NCI-H446 (cell line): ENCODE measurements around the gene VPS26A.
"Not testable (repeated sequence)": the region's sequence is repeated elsewhere in the genome, so short reads cannot be mapped to it uniquely, and the experiment has no call there.

Experiments used
- DNase-seq, 2 experiments: peaks; one replicate each; lab custom pipeline; 2025; lab: John Stamatoyannopoulos, UW

The VPS26A gene

DNA sequence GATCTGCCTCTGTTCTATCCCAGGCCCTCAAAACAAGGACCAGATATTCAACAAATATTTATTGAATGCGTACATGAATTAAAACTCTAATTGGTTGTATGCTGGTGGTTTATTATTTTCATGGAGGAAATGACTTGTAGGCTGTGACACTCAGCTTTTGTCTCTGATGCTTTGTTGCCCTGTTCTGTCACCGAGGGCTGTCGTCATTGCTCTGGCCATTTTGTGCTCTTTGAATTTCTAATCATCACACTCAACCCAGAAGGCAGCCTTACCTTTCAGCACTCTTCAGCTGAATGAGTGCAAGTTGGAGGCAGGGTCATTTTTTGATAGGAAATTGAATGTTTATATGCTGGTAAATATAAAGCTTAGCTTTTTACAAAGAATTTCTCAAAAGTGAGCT lies 21.5 kb upstream of the VPS26A start:
- DNase-seq, result no peak

DNA sequence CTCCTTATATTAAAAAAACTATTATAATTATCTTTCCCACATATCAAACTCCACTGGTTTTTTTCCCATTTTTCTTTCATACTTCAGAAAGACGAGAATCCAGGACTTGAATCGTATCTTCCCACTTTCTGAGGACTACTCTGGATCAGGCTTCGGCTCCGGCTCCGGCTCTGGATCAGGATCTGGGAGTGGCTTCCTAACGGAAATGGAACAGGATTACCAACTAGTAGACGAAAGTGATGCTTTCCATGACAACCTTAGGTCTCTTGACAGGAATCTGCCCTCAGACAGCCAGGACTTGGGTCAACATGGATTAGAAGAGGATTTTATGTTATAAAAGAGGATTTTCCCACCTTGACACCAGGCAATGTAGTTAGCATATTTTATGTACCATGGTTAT lies 20.2 kb upstream of the VPS26A start:
- DNase-seq, result no peak

DNA sequence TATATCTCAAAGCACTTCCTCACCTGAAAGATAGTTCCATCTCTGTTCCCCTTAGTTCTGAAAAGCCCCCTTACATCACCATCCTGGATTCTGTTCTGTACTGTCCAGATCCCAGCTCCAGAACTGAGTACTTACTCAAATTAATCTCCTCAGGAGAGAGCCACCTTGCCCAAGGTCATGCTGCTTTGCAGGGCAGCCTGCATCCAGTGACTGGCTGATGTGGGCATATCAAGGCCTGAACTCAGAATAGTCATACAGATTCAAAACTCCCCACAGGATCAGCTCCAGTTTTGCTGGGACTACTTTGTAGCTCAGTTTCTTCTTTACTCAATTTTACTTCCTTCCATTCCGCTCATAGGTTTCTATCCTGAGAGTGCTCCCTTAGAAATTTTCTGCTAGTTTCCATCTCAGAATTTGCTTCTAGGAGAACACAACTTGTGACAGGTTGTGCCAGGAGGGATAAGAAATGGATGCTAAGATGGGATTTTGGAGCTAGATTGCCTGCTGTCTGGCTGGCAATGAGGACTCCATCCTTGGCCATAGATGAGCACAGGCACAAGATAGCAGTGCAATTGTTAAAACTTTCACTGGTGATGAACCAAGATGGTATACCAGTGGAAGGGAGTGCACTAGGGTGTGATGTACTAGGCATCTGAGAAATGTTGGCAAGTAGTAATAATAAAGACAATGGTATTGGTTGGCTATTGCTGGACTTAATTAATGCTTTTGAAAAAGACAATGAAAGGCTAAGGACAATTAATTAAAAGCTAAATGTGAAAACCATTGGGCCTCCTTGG lies 18.8 kb upstream of the VPS26A start:
- no peak for DNase-seq

DNA sequence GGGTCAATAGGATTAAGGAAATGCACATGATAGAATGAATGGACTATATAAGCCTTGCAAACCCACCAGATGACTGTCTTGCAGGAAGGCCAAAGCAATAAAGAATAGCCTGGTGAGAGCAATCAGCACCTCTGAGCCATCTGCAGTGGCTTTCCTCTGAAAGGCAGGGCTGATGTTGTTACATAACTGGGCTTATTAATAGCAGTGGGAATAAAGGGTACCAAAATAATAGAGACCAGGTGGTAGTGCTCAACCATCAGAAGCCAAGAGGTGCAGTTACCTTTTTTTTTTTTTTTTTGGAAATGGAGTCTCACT lies 16.8 kb upstream of the VPS26A start:
- no peak for DNase-seq

DNA sequence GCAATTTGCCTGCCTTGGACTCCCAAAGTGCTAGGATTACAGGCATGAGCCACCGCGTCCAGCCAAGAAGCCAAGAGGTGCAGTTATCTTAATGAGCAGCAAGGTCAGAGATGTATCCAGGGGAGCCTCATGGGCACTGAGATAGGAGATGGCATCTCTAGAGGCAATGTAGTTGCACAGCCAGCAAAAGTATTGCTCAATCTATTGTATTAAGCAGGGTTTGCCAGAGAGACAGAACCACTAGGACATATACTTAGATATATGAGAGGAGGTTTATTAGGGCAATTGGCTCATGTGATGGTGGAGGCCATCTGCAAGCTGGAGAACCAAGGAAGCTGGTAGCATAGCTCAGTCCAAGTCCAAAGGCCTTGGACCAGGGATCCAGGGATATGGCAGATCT lies 16.3 kb upstream of the VPS26A start:
- no peak for DNase-seq

DNA sequence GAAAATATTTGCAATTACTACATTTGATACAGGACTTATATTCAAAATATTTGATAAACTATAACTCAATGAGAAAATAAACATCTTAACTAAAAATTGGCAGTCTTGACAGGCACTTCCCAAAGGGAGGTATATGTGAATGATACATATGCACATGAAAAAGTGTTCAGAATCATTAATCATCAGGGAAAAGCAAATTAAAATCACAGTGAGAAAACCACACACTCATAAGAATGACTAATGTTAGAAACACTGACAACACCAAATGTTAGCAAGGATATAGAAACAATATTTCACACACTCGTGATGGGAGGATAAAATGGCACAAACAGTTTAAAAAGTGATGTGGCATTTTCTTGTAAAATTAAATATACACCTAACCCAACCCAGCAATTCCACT lies 4.1 kb upstream of the VPS26A start:
- DNase-seq, result no peak

DNA sequence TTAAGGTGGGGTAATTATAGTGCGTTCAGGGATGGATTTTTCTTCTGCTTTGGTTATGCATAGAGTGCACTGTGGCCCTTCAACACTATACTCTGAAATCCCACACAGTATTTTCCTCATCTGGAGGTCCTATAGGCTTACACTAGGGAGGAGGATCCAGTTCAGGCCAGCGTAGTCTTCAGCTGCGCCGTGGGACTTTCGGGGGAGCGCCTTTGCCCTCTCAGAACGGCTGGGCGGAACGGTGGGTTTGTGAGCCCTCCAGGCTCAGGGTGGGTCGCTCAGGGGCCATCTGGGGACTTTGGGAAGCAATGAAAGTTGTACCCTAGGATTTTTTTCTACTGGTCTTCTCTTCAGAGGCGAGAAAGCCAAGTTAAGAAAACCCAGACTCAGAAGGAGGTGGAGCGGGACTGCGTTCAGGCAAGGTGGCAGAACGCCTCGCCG lies 652 bp upstream of the VPS26A start:
- DNase-seq, result no peak

DNA sequence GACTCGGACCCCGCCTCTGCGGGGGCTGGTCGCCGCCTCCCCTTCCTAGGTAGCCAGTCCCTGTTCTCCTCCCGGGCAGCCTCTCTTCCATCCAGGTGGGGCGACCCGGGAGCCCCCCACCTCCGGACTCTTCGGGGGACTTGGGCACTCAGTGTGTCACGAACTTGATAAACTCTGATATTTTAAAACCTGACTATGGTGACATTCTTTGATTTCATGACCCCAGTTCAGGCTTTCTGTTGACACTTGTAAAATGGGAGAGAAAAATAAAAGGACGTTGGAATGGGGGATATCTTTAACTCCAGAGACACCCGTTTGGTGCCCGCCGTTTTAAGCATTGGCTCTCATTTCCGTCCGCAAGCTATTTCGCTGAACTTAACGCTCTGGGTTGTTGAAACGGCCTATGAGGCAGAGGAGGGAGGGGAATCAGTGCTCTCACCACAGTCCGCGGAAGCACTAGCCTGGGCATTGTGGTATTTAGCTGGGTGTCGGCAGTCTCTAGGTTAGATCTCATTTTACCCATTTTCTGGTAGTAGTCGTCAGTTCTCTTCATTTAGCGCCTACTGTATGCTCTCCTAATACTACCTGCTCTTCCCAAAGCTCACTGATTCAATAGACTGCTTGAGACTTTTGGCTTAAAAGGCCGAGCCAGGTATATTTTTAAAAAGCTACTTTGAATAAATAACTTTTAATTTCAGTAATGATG lies 738 bp downstream of the VPS26A start:
- DNase-seq, result no peak

DNA sequence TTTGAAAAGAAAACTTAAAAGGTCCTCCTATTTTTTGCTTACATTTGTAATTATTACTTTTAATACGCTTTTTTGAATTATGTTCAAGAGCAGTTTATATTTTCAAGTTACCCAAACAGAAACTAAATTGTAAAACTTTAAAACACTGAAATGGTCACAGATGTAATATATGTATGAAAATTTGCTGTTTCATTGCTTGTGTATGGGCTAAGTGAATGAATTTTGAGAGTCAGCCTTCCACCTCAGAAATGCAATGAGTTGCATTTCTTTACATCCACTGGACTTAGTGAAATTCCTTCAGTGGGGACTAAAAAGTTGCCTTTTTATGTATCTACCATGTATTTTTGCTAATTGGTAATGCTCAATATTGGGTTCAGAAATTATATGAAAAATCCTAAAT lies 1.6 kb downstream of the VPS26A start:
- DNase-seq, result no peak

DNA sequence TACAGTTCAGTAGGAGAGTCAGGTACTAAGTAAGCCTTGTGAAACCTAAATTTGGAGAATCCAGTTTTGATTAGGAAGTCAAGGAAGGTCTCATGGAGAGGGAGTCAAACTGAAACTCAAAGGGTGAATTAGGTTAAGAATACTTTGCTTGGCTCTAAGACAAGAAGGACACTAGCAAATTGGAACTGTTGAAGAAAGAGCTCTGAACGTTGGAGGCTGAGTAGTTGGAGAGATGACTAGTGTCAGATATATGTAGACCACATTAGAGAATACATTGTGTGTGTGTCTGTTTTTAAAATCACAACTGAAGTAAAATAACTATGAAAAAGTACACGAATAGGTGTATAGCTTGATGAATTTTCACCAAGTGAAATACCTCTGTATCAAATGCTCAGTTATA lies 6.3 kb downstream of the VPS26A start:
- DNase-seq, result no peak

DNA sequence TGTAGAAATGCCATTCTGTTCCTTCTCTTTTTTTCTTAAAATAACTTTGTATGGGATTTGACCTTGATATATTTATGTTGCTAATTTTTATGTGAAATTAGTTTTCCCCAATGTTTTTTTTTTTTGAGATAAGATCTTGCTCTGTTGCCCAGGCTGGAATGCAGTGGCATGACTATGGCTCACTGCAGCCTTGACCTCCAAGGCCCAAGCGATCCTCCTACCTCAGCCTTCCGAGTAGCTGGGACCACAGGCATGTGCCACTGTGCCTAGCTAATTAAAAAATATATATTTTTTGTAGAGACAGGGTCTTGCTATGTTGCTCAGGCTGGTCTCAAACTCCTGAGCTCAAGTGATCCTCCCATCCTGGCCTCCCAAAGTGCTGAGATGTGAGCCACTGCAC lies 16.0 kb downstream of the VPS26A start:
- DNase-seq, result no peak

DNA sequence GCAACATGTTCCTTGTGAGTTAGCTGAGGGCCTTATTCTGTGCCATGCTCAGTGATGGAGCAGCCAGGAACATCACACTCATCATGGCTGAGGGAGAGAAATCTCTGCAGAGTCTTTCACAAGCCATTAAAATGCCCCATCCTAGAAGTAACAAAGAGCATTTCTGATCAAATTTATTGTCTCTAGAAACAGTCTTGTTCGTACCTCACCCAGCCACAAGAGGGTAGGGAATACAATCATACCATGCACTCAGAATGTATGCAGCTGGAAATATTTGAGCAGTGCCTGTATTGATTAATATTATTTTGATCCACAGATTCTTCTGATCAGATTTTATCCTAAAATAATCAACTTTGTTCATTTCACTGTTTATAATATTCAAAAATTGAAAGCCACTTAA lies 17.3 kb downstream of the VPS26A start:
- no peak for DNase-seq

DNA sequence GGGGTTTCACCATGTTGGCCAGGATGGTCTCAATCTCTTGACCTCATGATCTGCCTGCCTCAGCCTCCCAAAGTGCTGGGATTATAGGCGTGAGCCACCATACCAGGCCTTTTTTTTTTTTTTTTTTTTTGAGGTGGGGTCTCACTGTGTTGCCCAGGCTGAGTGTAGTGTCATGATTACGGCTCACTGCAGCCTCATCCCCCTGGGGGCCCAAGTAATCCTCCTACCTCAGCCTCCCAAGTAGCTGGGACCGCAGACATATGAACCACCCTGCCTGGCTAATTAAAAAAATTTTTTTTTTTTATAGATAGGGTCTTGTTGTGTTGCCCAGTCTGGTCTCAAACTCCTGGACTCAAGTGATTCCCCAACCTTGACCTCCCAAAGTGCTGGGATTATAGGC lies 18.1 kb downstream of the VPS26A start:
- DNase-seq, result not testable (repeated sequence)

DNA sequence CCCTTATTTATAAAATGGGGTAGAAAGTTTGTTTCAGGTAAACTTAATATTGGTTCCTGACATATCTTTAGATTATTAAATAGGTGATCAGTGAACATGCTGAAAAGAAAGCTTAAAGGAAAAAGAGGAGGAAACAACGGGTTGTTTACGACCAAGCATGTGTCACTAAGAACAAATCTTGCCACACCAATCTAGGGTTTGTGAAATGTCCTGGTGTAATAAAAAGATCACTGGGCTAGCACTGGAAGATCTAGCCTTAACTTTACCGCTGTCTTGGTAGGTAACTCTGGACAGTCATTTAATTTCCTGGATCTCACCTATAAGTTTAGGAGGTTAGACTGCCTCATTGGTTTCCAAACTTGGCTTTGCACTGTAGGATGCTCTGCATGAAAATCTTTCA lies 19.0 kb downstream of the VPS26A start:
- DNase-seq, result no peak

DNA sequence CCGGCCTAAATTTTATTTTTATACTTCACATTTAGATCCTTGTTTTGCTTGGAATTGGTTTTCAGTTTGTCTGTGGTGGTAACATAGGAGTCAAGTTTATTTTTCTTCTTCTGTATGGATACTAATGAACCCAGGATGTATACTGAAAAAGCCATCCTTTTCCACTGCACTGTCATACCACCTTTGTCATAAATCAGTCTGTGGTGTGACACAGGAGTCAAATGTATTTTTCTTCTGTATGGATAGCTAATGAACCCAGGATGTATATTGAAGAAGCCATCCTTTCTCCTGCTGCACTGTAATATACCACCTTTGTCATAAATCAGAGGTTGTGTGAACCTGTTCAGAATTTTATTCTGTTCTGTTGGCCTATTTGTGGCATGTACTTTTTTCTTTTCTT lies 21.4 kb downstream of the VPS26A start:
- no peak for DNase-seq

DNA sequence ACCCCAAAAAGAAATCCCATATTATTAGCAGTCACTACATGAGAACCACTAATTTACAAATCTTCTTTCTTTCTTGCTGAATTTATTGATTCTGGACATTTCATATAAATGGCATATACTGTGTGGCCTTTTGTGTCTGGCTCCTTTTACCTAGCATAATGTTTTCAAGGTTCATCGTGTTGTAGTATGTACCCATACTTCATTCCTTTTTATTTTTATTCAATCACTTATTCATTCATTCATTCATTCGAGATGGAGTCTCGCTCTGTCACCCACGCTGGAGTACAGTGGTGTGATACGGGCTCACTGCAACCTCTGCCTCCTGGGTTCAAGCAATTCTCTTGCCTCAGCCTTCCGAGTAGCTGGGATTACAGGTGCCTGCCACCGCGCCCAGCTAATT lies 21.9 kb downstream of the VPS26A start:
- DNase-seq, result no peak

DNA sequence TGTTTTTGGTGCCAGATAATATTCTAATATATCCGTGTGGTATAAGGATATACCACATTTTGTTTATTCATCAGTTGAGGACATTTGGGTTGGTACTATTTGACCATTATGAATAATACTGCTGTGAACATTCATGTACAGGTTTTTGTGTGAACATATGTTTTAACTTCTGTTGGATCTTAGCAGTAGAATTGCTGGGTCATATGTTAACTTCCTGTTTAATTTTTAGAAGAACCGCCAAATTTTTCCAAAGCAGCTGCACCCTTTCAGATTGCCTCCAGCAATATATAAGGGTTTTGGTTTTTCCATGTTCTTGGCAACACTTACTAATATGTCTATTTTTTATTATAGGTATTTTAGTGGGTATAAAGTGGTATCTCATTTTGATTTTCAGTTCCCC lies 22.8 kb downstream of the VPS26A start:
- DNase-seq, result no peak

DNA sequence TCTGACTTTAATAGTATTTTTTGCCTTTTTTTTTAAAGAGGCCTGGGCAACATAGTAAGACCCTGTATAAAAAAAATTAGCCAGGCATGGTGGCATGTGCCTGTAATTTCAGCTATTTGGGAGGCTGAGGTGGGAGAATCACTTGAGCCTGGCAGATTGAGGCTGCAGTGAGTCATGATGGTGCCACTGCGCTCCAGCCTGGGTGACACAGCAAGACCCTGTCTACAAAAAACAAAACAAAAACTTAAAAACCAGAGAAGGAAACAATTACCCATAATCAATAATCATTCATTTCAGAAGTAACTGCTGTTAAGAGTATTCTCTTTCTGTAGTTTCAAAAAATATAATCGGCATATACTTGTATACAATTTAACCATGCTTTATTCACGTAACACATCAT lies 28.0 kb downstream of the VPS26A start:
- no peak for DNase-seq

DNA sequence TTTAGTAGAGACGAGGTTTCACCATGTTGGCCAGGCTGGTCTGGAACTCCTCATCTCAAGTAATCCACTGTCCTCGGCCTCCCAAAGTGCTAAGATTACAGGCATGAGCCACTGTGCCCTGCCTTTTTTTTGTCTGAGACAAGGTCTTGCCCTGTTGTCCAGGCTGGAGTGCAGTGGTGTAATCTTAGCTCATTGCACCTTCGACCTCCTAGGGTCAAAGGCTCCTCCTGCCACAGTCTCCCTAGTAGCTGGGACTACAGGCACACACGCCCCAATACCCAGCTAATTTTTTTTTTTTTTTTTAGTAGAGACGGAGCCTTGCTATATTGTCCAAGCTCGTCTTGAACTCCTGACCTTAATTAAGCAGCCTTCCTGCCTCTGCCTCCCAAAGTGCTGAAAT lies 29.2 kb downstream of the VPS26A start:
- DNase-seq, result no peak

DNA sequence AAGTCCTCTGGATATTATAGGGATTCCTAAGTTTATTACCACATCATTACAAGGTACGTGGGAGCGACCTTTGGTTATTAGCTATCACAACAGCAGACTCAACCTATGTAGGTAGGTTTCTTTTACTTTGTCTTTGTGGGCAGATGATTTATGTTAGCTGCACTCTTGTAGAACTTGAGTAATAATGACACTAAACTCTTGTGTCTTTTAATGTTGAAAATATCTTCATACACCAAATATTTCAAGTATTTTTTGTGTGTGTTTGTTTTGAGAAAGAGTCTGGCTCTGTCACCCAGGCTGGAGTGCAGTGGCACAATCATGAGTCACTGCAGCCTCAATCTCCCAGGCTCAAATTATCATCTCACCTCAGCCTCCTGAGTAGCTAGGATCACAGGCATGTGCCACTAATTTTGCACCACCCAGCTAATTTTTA lies 36.8 kb downstream of the VPS26A start:
- DNase-seq, result no peak

DNA sequence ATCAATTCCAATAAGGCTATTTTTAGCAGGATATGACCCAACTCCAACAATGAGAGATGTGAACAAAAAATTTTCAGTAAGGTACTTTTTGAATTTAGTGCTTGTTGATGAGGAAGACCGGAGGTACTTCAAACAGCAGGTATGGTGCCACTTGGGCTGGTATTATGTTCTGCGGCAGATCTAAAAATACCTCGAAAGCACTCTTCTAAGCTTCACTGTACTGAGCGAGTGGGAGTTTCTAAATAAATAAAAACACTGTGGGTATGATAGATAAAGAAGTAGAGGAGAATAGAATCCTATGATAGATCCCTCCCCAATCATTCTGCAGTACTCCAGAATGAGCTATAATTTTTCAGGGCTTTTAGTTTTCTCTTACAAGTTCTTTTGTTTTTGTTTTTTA lies 44.5 kb downstream of the VPS26A start:
- DNase-seq, result no peak

DNA sequence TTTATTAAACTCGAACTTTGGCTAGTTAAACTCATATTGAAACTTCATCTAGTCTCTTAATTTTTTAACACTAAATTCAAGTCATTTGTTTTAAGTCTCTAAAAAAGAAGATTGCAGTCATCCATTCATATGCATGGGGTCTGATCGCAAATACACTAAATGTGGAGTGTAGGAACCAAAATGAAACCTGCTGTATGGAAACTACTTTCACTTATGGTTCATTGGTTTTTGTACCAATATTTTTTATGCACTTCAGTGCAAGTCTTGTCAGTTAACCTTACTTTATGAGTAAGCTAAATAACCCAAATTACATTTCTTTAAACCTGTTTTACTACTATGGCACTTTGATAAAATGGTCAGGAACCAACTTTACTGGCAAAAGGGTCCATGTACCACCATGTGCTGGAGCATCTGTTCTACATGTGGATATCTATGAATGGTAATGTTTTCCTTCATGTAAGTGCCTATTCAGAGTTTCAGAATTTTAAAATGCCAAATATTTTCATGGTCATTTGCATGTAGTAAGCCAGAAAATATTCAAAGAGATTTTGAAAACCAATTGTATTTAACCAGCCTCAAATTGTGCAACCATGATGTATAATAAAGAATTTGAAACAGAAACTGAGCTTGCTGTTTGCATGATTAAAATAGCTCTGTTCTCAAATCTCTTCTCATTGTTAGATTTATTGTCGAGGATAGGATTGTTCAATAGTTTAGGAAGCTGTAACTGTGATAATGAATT lies 48.4 kb downstream of the VPS26A start:
- DNase-seq, result no peak

DNA sequence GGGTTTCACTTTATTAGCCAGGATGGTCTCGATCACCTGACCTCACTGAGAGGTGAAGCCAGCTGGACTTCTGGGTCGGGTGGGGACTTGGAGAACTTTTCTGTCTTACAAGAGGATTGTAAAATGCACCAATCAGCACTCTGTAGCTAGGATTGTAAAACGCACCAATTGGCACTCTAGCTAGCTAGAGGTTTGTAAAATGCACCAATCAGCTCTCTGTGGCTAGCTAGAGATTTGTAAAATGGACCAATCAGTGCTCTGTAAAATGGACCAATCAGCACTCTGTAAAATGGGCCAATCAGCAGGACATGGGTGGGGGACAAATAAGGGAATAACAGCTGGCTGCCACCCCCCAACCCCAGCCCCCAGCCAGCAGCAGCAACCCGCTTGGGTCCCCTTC lies 51.3 kb downstream of the VPS26A start:
- DNase-seq, result not testable (repeated sequence)
